Measurements from ENCODE around the gene EPRS1.

DNA sequence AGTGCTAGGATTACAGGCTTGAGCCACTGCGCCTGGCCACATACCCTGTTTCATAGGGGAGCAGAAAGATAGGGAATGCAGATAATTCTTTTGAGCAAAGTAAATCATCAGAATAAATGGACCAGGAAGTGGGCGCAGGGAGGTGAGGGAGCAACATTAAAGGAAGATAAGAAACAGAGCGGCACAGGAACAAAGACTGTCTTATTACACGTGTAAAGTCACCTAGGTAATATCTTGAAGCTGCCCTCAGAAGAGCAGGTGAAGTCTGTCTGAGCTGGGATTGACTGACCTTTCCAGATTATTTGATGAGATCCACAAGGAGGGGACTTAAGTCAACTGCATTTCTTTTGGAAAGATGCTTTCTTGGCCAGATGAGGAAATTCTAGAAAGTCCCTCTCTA is 7.7 kb downstream of the EPRS1 start:
- TF ChIP-seq, protein P1, sequence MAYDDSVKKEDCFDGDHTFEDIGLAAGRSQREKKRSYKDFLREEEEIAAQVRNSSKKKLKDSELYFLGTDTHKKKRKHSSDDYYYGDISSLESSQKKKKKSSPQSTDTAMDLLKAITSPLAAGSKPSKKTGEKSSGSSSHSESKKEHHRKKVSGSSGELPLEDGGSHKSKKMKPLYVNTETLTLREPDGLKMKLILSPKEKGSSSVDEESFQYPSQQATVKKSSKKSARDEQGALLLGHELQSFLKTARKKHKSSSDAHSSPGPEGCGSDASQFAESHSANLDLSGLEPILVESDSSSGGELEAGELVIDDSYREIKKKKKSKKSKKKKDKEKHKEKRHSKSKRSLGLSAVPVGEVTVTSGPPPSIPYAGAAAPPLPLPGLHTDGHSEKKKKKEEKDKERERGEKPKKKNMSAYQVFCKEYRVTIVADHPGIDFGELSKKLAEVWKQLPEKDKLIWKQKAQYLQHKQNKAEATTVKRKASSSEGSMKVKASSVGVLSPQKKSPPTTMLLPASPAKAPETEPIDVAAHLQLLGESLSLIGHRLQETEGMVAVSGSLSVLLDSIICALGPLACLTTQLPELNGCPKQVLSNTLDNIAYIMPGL (CRISPR knock-in tag; IDR thresholded peaks at IDR 0.05; ENCODE audit: borderline replicate concordance): no peak
- TF ChIP-seq HDAC2 (IDR thresholded peaks at IDR 0.05) (no peak), CEBPB (IDR thresholded peaks at IDR 0.05) (no peak), POLR2A (IDR thresholded peaks at IDR 0.05; ENCODE audit: low read length) (no peak)
- TF ChIP-seq, protein P2, sequence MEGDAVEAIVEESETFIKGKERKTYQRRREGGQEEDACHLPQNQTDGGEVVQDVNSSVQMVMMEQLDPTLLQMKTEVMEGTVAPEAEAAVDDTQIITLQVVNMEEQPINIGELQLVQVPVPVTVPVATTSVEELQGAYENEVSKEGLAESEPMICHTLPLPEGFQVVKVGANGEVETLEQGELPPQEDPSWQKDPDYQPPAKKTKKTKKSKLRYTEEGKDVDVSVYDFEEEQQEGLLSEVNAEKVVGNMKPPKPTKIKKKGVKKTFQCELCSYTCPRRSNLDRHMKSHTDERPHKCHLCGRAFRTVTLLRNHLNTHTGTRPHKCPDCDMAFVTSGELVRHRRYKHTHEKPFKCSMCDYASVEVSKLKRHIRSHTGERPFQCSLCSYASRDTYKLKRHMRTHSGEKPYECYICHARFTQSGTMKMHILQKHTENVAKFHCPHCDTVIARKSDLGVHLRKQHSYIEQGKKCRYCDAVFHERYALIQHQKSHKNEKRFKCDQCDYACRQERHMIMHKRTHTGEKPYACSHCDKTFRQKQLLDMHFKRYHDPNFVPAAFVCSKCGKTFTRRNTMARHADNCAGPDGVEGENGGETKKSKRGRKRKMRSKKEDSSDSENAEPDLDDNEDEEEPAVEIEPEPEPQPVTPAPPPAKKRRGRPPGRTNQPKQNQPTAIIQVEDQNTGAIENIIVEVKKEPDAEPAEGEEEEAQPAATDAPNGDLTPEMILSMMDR (IDR thresholded peaks at IDR 0.05): no peak

Data from A549 (cell line).